Heart left ventricle (tissue), 16 donors: ENCODE data around the gene PRDM4. TPM values are rescaled to one million over a fixed set of nuclear protein-coding genes. Genes with fewer than 3 reads are reported as not detected.

Experiments used
- ATAC-seq, 4 donors: fragments of 200-7000 bp; cut with Tn5 transposase; one replicate each; pipeline ENCODE4 v1.9.1; 2020 to 2022; ENCODE audit warnings: moderate library complexity in 4 of 4, mild to moderate bottlenecking in 3 of 4, moderate number of reproducible peaks in 1 of 4
- DNase-seq, 5 donors: peaks; one replicate each; pipeline ENCODE4 v3.0.0-alpha.2; 2020
- H3K27ac ChIP-seq, 12 donors: fragments of 200-600 bp; sonication (generic) in 4 of 12; one replicate each; pipeline versions ENCODE4 v1.5.0 to v1.8.0; 2016 to 2022; ENCODE audit warnings: mild to moderate bottlenecking in 2 of 12
- H3K27me3 ChIP-seq, 9 donors: fragments of 200-600 bp; sonication (generic) in 2 of 9; one replicate each; pipeline versions ENCODE4 v1.5.1 to v1.8.0; 2016 to 2022; ENCODE audit warnings: mild to moderate bottlenecking in 3 of 9
- H3K36me3 ChIP-seq, 9 donors: fragments of 200-600 bp; sonication (generic) in 2 of 9; one replicate each; pipeline versions ENCODE4 v1.5.0 to v1.8.0; 2018 to 2022; ENCODE audit warnings: mild to moderate bottlenecking in 2 of 9
- H3K4me1 ChIP-seq, 12 donors: fragments of 200-600 bp; sonication (generic) in 4 of 12; one replicate each; pipeline versions ENCODE4 v1.5.0 to v1.8.0; 2016 to 2022; ENCODE audit warnings: mild to moderate bottlenecking in 3 of 12
- H3K4me3 ChIP-seq, 12 donors: fragments of 200-600 bp; sonication (generic) in 4 of 12; one replicate each; pipeline versions ENCODE4 v1.5.0 to v1.8.0; 2017 to 2022; ENCODE audit warnings: mild to moderate bottlenecking in 9 of 12, moderate library complexity in 4 of 12
- H3K9me3 ChIP-seq, 12 donors: fragments of 200-600 bp; sonication (generic) in 4 of 12; one replicate each; pipeline versions ENCODE4 v1.5.0 to v1.8.0; 2016 to 2022; ENCODE audit warnings: mild to moderate bottlenecking in 1 of 12
- POLR2A ChIP-seq, 2 donors: fragments of 450-650 bp; IDR thresholded peaks; one replicate each; pipeline ENCODE4 v1.6.1; 2017; ENCODE audit warnings: antibody characterized with exemption in 2 of 2, mild to moderate bottlenecking in 2 of 2, moderate library complexity in 2 of 2
- WGBS, 4 donors: extraction: QIAGEN DNeasy Blood & Tissue Kit in 2 of 4; methylation state at CpG; one replicate each; pipeline versions ENCODE4 v1.1.5 to v1.1.7; 2013 to 2018; 5-methylcytosine and 5-hydroxymethylcytosine counted together
- intact Hi-C, 10 donors: fragments of 100-400 bp; cut with DNase I; formaldehyde crosslinking; loops; one replicate each; pipeline versions ENCODE4 v1.11.1 to v1.14.2; 2022
- long read RNA-seq, 3 donors: library from polyadenylated mRNA; unstranded; transcript quantifications; one replicate each; pipeline ENCODE4 v2.0.0, GENCODE V29; 2020 to 2021
- polyA plus RNA-seq, 2 donors: library from polyadenylated mRNA; stranded (reverse); fragments of 200-250 nt; gene quantifications; one replicate each; pipeline ENCODE4 v1.2.3, GENCODE V29; 2013
- total RNA-seq, 9 donors: library from RNA; depleted of rRNA in 2 of 9; stranded (reverse); fragments of >200 nt in 2 of 9; fragmentation: NEBNext Ultra II Directional in 3 of 9; extraction: Animal tissue kit (Norgen Biotek cat#: 25700) in 3 of 9; gene quantifications; one replicate each; pipeline versions ENCODE4 v1.1.0 to v1.2.4, GENCODE V29; 2016 to 2023
- TF ChIP-seq, protein P1 (sequence below), 12 donors: fragments of 200-600 bp; sonication (generic) in 4 of 12; IDR thresholded peaks; one replicate each; pipeline versions ENCODE4 v1.5.0 to v1.8.0; 2018 to 2022; ENCODE audit warnings: antibody characterized with exemption in 12 of 12, mild to moderate bottlenecking in 5 of 12
- donor health status: ischemic (EF 13 %, LVEDD 7.1; RV severe dilation, severe dysfunction).
- donor health status: healthy with polysubstance abuse.
- donor health status: DM: no; HTN: yes; CAD: no.
- donor health status: DM: no; HTN: no; CAD: no.
- donor health status: ischemic (EF 25% LVEDD 6.9; RV normal size, moderate dysfunction).
- donor health status: ischemic (EF 25% LVEDD 5.7; RV mildly dilated, moderate dysfunction).
- donor health status: healthy.
- donor health status: DM: yes; HTN: yes; CAD: no.
- donor health status: ischemic (EF 35%, LVEDD 5.7; RV mildly dilated, moderate dysfunction).
- donor health status: nonischemic (EF 11% LVEDD 7.7; RV severe dilation, severe dysfunction).
- donor health status: DM: yes; HTN: yes; CAD: no.
- donor health status: PGD.
- donor health status: ischemic (EF 29% LVEDD 5.4; RV normal size, mild dysfunction).
- donor health status: nonischemic (EF 23%, LVEDD 6.1; RV moderate dilation, normal function).

PRDM4 gene, protein sequence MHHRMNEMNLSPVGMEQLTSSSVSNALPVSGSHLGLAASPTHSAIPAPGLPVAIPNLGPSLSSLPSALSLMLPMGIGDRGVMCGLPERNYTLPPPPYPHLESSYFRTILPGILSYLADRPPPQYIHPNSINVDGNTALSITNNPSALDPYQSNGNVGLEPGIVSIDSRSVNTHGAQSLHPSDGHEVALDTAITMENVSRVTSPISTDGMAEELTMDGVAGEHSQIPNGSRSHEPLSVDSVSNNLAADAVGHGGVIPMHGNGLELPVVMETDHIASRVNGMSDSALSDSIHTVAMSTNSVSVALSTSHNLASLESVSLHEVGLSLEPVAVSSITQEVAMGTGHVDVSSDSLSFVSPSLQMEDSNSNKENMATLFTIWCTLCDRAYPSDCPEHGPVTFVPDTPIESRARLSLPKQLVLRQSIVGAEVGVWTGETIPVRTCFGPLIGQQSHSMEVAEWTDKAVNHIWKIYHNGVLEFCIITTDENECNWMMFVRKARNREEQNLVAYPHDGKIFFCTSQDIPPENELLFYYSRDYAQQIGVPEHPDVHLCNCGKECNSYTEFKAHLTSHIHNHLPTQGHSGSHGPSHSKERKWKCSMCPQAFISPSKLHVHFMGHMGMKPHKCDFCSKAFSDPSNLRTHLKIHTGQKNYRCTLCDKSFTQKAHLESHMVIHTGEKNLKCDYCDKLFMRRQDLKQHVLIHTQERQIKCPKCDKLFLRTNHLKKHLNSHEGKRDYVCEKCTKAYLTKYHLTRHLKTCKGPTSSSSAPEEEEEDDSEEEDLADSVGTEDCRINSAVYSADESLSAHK
- total RNA-seq (10 to 100 TPM; 11.6 to 24.6 (median 15.0) TPM), polyA plus RNA-seq (10 to 100 TPM in 1 of 2 donors, 1 to 10 TPM in 1; 5.3 to 16.5 TPM)
- long read RNA-seq, donor 1, full-length matches to known transcripts: 6 of 7 reads
- long read RNA-seq, donor 1, partial matches to known transcripts: 0 of 7 reads
- long read RNA-seq, donor 1, other reads (novel, unspliced or antisense): 1 of 7 reads
- long read RNA-seq, donor 2, full-length matches to known transcripts: 6 of 15 reads
- long read RNA-seq, donor 2, partial matches to known transcripts: 8 of 15 reads
- long read RNA-seq, donor 2, other reads (novel, unspliced or antisense): 1 of 15 reads
- long read RNA-seq, donor 3, full-length matches to known transcripts: 7 of 16 reads
- long read RNA-seq, donor 3, partial matches to known transcripts: 5 of 16 reads
- long read RNA-seq, donor 3, other reads (novel, unspliced or antisense): 4 of 16 reads

DNA sequence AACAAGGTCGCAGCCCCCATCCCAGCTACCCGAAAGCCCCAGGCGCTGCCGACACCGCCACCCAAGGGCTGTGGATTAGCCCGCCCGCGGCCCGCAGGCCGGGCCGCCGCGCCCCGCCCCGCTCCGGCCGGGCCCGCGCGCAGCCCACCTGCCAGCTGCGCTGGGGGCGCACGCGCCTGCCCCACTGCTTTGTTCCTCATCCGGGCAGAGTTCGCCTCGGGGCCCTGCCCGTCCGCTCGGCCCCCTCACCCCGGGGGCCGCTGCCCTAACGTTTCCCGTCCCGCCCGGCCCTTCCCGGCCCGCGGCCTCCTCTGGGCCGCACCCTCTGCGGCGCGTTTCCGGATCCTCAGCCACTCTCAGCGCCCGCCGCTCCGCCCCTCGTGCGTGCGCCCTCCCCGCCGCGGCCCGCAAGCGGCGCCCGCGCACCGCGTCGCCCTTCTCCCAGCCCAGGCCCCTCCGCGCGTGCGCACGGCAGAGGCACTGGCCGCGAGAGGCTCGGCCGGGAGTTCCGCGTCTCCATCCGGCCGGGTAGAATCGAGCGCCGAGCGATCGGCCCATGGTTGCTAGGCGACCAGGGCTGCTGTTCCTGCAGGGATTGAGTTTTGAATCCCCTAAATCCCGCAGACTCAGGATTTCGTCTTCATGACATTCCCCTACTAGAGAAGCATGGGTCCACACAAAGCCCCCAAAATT is at the start of gene PRDM4:
PRDM4 (minus strand) TSS at position 329 of the 693 bp plus-strand sequence. CDS start 622 bp downstream, outside the sequence.
- TF ChIP-seq, protein P1, sequence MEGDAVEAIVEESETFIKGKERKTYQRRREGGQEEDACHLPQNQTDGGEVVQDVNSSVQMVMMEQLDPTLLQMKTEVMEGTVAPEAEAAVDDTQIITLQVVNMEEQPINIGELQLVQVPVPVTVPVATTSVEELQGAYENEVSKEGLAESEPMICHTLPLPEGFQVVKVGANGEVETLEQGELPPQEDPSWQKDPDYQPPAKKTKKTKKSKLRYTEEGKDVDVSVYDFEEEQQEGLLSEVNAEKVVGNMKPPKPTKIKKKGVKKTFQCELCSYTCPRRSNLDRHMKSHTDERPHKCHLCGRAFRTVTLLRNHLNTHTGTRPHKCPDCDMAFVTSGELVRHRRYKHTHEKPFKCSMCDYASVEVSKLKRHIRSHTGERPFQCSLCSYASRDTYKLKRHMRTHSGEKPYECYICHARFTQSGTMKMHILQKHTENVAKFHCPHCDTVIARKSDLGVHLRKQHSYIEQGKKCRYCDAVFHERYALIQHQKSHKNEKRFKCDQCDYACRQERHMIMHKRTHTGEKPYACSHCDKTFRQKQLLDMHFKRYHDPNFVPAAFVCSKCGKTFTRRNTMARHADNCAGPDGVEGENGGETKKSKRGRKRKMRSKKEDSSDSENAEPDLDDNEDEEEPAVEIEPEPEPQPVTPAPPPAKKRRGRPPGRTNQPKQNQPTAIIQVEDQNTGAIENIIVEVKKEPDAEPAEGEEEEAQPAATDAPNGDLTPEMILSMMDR (IDR thresholded peaks at IDR 0.05): peak in 11 of 12 donors; percentile 13 to 66 (median 44)
- peak; percentile 45 to 93 for TF ChIP-seq POLR2A (IDR thresholded peaks at IDR 0.05)
- peaks cover 0 to 35% (median 21%) of the 10 kb centered on the region in 9 donors for H3K36me3 ChIP-seq
- H3K9me3 ChIP-seq: no peaks in the 10 kb centered on the region
- H3K4me1 ChIP-seq: peaks cover 5 to 35% (median 28%) of the 10 kb centered on the region in 12 donors
- DNase-seq (peak; percentile 93 to 96 (median 96)), ATAC-seq (peak; percentile 96 to 99 (median 98))
- peak within 1 kb of the TSS in 11 of 12 donors; percentile 59 to 87 (median 77) for H3K27ac ChIP-seq
- WGBS, 4 donors: 0 to 1% (median 1%) methylated on average over 23 to 83 of the region's 83 CpGs
- intact Hi-C loops: loop anchor here in 7 of 10 donors (1.0 to 10.0 kb wide), 9 partner anchors 74 to 754 kb away; partner anchors contain the start of genes PWP1 (in 4 of the 7) and FICD (in 1 of the 7)
- no peaks in the 10 kb centered on the region for H3K27me3 ChIP-seq
- peak within 1 kb of the TSS; percentile 76 to 94 (median 85) for H3K4me3 ChIP-seq

DNA sequence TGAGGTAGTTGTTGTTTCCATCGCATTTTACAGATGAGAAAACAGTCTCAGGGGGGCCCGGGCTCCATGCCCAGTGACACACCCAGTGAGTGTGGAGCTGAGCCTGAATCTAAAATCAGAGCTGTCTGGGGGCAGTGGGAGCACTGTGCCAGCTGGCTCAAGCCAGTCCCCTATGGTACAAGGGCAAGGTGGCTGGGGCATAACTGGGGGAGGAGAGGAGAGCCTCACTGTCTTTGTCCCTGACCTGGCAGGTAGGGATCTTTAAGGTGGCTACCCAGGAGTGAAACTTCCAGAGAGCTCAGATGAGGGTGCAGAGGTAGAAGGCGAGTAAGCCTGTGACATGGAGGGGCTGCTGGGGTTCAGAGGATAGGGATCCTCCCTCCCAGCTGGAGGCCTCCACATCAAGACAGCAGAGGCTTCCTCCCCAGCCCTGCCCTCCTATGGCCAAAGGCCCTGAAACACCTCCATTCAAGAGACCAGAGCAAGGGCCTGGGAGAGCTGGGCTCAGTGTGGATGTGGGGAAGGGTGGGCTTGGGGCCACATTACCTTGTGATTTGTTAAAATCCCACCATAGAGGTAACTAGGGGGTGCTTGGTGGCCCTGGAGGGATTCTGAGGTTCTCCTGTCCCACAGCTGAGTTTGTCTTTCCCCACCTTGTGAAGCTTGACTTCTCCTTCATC is 46.7 kb upstream of the PRDM4 start:
- H3K4me1 ChIP-seq: no peaks in the 10 kb centered on the region
- ATAC-seq (no peak), DNase-seq (no peak)
- H3K27me3 ChIP-seq: peaks cover 0 to 4% (median 0%) of the 10 kb centered on the region in 9 donors
- intact Hi-C loops: no loop called here
- no peaks in the 10 kb centered on the region for H3K36me3 ChIP-seq
- WGBS, 4 donors: 47 to 79% (median 71%) methylated on average over 3 of the region's 3 CpGs
- no peak overlapping the region for H3K27ac ChIP-seq
- no peaks in the 10 kb centered on the region for H3K9me3 ChIP-seq
- no peak for TF ChIP-seq POLR2A (IDR thresholded peaks at IDR 0.05)
- TF ChIP-seq, protein P1 (IDR thresholded peaks at IDR 0.05): no peak
- H3K4me3 ChIP-seq: no peak overlapping the region

DNA sequence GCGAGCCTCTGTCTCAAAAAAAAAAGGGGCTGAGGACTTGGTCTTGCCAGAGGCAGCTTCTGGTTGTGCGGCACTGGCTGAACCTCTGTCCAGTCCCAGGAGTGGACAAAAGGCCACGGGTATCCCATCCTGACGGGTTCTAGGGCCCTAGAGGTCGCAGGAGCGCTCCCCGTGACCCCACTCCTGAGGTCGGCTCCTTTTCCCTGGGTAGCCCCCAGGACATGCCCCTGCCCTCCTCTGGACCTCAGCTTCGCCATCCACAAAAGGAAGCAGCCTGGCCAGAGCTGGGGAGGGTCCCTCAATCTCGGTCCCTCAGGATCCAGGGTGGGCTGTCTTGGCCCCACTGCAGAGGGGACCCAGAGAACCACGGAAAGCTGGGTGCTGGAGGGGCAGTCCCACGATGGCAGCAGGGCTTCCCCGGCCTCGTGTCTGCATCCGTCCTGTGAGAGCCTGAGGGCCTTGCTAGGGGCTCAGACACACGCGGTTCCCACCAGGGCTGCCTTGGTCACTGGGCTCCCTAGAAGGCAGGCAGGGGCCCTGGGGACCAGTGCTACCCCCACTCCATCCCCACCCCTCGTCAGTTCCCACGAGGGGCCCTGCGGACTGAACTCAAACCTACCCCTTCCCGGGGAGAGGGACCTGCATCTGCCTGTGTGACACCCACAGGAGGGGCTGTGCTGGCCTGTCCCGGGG is 44.7 kb upstream of the PRDM4 start:
- WGBS, 4 donors: 76 to 85% (median 83%) methylated on average over 14 to 22 of the region's 22 CpGs
- no peak for DNase-seq

More for the DNA sequence above, 44.7 kb upstream of the PRDM4 start:
- no peaks in the 10 kb centered on the region for H3K4me1 ChIP-seq
- intact Hi-C loops: no loop called here
- H3K4me3 ChIP-seq: no peak overlapping the region
- TF ChIP-seq POLR2A (IDR thresholded peaks at IDR 0.05): no peak
- TF ChIP-seq, protein P1 (IDR thresholded peaks at IDR 0.05): no peak
- H3K27ac ChIP-seq: no peak overlapping the region
- H3K9me3 ChIP-seq: no peaks in the 10 kb centered on the region
- H3K27me3 ChIP-seq: peaks cover 0 to 4% (median 0%) of the 10 kb centered on the region in 9 donors
- no peak for ATAC-seq
- no peaks in the 10 kb centered on the region for H3K36me3 ChIP-seq
